ENCODE results near the gene RPS27L. TPM values are rescaled to one million over a fixed set of nuclear protein-coding genes. Genes with fewer than 3 reads are reported as not detected.
A peak's percentile ranks its signal among the peaks of the same experiment; 100 is the strongest.

The RPS27L gene
- total and polyA plus RNA-seq, 2 of the 8 experiments (the other 6 are each of a cell fraction or from before 2014, with no cell fraction given) = 115 to 143 TPM

DNA sequence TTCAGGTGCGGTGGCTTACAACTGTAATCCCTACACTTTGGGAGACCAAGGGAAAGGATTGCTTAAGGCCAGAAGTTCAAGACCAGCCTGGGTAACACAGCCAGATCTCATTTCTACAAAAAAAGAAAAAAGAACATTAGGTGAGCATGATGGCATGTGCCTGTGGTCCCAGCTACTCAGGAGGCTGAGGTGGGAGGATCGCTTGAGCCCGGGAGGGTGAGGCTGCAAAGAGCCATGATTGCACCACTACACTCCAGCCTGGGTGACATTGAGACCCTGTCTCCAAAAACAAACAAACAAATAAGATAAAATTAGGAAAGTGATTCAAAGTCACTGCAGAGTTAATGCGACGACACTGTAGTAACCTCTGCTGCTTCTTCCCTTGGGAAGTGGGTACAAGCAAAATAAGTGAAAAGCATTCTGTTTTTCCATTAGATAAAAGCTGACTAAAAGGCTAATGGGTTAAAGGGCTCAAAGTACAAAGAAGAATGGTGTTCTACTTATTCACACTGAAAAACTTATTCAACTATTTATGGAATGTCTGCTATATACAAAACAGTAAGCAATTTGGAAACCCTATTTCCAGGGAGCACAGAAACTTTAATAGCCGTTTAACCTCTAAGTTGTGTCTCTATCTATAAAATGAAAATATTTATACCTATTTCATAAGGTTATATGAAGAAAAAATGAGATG, 8.0 kb upstream of the RPS27L start:
- no peak overlapping the region for H2BK120ac ChIP-seq (replicated peaks; ENCODE audit: low read depth, low read length)
- H3K23me2 ChIP-seq (ENCODE audit: low read depth, low read length) = no peaks in the 10 kb centered on the region
- 89% methylated on average over 6 of the region's 6 CpGs; no CpG with 5 or more reads in 1 of the 2 experiments for WGBS, 2 experiments (ENCODE audit: extremely low coverage in 1 of 2, insufficient coverage in 1 of 2, insufficient read length in 1 of 2, insufficient replicate concordance in 2 of 2, low coverage in 1 of 2, low lambda C conversion rate in 2 of 2, missing lambda C conversion rate in 1 of 2)
- H2BK12ac ChIP-seq (ENCODE audit: low read depth, low read length) = no peak overlapping the region
- H2BK15ac ChIP-seq (ENCODE audit: low read length) = no peak overlapping the region
- no peak overlapping the region for H3K27ac ChIP-seq (ENCODE audit: low read depth, low read length)
- no peaks in the 10 kb centered on the region for H3K36me3 ChIP-seq (ENCODE audit: control insufficient read depth in 2 of 4, insufficient read depth in 4 of 4, low read length in 3 of 4)
- no peak overlapping the region for H2BK5ac ChIP-seq (ENCODE audit: low read depth, low read length)
- ChIA-PET CTCF (ENCODE audit: partially characterized antibody) (interaction anchor here (0.6 to 1.4 kb wide), 2 partner anchors 33 to 224 kb away, joined by 3 read pairs; no protein-coding TSS in a partner anchor), POLR2A (ENCODE audit: partially characterized antibody) (no interaction called here)
- no peaks in the 10 kb centered on the region for H3K9me3 ChIP-seq (ENCODE audit: insufficient read depth in 2 of 2, low read depth in 1 of 2, low read length in 1 of 2)
- H3K4me1 ChIP-seq (replicated peaks in 1 of 4; ENCODE audit: control insufficient read depth in 3 of 4, insufficient read depth in 4 of 4, low read length in 3 of 4) = no peaks in the 10 kb centered on the region
- peak in 1 of 2 experiments; percentile 19 for DNase-seq (ENCODE audit: low read depth in 1 of 2, low spot score in 2 of 2)
- no peak overlapping the region for H3K4me3 ChIP-seq (ENCODE audit: extremely low read depth in 1 of 4, insufficient read depth in 2 of 4, low read depth in 3 of 4, low read length in 4 of 4)
- no peak overlapping the region for H4K5ac ChIP-seq (ENCODE audit: insufficient read length, low read depth, low read length)
- no peak overlapping the region for H3K18ac ChIP-seq (ENCODE audit: extremely low read depth, low read length)
- no peaks in the 10 kb centered on the region for H3K79me1 ChIP-seq (ENCODE audit: low read depth, low read length)
- H2AK5ac ChIP-seq (ENCODE audit: low read depth, low read length) = no peak overlapping the region
- FAIRE-seq = no peak
- H3K27me3 ChIP-seq (replicated peaks in 1 of 4; ENCODE audit: control insufficient read depth in 3 of 4, extremely low read depth in 1 of 4, insufficient read depth in 3 of 4, low read length in 3 of 4) = no peaks in the 10 kb centered on the region
- H3K79me2 ChIP-seq (ENCODE audit: control insufficient read depth in 1 of 2, insufficient read depth in 2 of 2, low read length in 2 of 2) = no peaks in the 10 kb centered on the region
- H3K56ac ChIP-seq (replicated peaks; ENCODE audit: insufficient read length, low read depth, low read length) = no peak overlapping the region
- no peak overlapping the region for H4K8ac ChIP-seq (ENCODE audit: extremely low read depth, insufficient read depth, low read length)
- no peak overlapping the region for H2AFZ ChIP-seq (ENCODE audit: low read length)
- H3K9ac ChIP-seq (replicated peaks in 1 of 4; ENCODE audit: extremely low read depth in 1 of 4, low read depth in 3 of 4, low read length in 3 of 4) = no peak overlapping the region
- H3K23ac ChIP-seq (ENCODE audit: insufficient read length) = no peak overlapping the region
- no peak overlapping the region for H3K4me2 ChIP-seq (ENCODE audit: insufficient read depth in 1 of 2, low read depth in 2 of 2, low read length in 2 of 2)
- no peak overlapping the region for H3K14ac ChIP-seq (ENCODE audit: insufficient read length)
- no peaks in the 10 kb centered on the region for H4K20me1 ChIP-seq (replicated peaks in 1 of 2; ENCODE audit: control insufficient read depth in 1 of 2, insufficient read depth in 2 of 2, low read length in 2 of 2)
- H4K91ac ChIP-seq (replicated peaks; ENCODE audit: insufficient read length, low read length) = no peak overlapping the region
- no peak overlapping the region for H2BK20ac ChIP-seq (ENCODE audit: low read length)
- H3K4ac ChIP-seq (replicated peaks; ENCODE audit: insufficient read length, low read depth, low read length) = no peak overlapping the region
- TF ChIP-seq SIN3A (conservative IDR thresholded peaks at IDR 0.05 in 1 of 2, IDR thresholded peaks at IDR 0.05 in 1 of 2; ENCODE audit: low read depth in 1 of 2, low read length in 2 of 2) (no peak), HDAC2 (IDR thresholded peaks at IDR 0.05; ENCODE audit: borderline replicate concordance in 1 of 2, low read depth in 2 of 2, low read length in 2 of 2) (no peak), SP4 (IDR thresholded peaks at IDR 0.05; ENCODE audit: low read length) (no peak), SIRT6 (IDR thresholded peaks at IDR 0.05; ENCODE audit: low read length) (no peak), CREB1 (IDR thresholded peaks at IDR 0.05) (no peak)

Data from H1 (cell line).